Ecto neural progenitor cell (in vitro differentiated cells): ENCODE data around the gene CARMIL1.

Source experiments
- DNase-seq: peaks from one replicate; pipeline ENCODE4 v3.0.0-alpha.2; 2018; ENCODE audit warnings: low spot score

Gene CARMIL1

DNA sequence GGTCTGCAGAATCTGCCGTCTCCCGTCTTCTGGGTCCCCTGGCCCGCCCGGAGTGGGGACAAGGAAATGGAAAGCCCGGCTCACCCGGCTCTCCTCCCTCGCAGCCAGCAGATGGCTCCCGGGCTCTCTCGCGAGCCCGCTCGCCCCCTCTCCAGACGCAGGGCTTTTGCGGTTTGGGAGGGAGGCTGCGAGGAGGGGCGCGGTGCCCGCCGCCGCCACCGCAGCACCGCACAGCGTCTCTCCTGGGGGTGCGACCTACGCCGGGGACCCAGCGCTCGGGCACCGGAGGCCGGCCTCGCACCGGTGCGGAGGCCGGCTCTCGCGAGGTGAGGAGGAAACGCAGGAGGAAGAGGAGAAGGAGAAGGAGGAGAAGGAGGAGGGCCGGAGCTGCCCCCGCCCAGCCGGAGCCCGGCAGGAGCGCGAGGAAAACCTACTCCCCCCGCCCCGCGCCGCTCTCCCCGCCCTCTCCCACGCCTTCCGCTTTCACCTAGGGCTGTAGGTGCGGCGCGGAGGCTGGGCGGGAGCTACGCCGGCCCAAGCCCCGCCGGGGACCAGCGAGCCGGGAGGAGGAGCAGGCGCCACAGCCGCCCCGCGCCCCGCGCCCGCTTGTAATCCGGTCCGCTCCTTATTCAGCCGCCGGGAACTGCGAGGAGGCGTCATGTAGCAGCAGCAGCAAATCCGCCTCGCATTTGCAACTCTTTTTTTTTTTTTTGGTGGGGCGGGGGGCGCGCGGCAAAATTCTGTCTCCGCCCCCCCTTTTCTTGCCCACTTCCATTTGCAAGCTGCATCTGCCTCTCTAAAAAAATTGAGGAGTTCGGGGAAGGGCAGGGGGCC lies at the start of gene CARMIL1:
Gene CARMIL1 (plus strand): TSS at position 461 of the 834 bp plus-strand sequence. CDS start 422 bp downstream, outside the sequence.
- DNase-seq = peak; percentile 87

DNA sequence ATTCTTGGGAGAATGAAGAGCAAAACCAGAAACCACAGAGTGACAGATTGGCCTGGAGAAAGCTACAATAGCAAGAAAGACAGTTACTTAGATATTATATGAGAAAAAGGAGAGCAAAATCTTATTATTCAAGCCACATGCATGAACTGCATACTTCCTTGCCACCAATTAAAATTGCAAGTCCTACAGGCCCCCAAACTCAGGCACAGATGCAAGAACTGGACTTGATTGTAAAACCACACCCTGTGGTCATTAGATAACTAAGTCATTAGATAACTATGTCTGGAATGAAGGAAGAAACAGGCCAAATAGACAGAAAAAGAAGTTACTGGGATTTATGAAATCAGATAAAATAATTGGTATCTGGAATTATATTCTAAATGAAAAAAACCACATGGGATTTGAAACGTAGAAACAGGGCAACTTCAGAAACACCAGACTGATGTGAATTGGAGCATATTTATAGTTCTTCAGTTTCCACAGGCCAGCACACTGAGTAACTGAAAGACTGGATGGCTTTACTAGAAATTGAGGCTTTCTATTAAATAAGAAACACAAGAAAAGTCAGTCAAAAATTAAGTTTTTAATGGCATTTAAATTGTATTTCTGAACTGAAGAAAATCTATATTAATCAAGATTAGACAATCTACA lies 49.4 kb upstream of the CARMIL1 start:
- no peak for DNase-seq

DNA sequence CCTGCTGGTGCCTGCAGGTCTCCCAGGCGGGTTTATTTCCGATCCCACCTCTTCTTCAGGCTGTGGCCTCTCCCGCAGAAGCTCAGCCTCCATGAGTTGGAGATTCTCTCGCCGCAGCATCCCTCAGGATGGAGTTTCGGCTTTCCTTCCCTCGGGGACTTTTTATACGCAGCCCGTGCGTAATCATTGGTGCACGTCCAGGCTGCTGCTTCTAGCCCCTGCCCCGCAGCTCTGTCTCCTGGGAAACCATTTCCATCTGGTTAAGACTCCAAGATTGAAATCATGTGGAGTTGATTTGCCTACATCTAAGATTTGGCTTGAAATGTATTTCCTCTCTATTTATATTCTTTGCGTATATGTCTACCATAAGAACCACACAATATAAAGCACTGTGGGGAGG lies 46.7 kb upstream of the CARMIL1 start:
- no peak for DNase-seq

DNA sequence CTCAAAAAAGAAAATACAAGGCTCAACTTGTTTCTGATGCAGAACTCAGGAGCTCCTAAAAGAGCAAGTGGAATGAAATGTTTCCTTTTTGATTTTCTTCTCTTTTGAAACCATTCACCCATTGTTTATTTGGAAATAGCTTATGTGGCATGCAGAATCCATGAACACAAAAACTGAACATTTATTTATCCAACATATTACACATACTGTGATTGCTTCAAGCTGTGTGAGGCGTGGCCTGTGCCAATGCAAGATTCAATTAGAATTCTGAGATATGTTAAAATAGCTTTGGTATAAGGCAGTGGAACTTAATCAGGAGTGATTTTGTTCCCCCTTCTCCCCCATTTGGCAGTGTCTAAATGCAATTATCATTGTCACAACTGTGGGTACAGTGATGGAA lies 45.9 kb upstream of the CARMIL1 start:
- DNase-seq = no peak

DNA sequence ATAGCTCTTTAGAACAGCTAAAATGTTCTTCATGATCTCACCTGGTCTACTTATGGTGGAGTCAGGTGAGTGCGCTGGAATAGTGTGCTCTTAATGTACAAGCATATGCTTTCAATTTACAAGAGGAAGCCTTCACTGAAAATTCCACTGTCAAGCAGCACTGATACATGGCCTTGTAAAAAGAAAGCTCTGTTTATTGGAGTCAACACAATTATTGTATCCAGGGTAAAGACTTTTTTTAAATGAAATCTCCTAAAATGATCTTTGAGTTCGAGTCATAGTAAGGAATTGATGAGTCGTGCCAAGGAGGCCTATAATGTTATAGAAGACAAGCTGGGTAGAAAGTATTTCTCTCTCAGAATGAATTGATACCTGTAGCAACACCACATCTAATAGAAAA lies 41.6 kb upstream of the CARMIL1 start:
- no peak for DNase-seq

DNA sequence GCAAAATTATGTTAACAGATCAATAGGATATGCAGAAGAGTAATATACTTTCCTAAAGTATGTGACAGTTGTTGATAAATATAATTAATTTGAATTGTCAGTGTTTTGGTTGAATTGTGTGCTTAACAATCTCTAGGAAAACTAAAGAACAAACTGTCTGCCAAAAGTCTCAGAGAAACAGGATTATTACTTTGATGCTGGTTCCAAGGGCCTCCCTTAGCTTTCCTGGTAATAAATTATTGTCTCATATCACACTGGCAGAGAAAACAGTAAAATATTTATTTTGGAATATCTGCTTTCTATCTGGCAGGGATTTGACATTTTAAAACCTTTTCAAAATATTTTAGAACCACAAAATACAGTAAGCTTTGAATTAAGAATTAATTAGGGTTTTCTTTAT lies 40.1 kb upstream of the CARMIL1 start:
- DNase-seq = no peak

DNA sequence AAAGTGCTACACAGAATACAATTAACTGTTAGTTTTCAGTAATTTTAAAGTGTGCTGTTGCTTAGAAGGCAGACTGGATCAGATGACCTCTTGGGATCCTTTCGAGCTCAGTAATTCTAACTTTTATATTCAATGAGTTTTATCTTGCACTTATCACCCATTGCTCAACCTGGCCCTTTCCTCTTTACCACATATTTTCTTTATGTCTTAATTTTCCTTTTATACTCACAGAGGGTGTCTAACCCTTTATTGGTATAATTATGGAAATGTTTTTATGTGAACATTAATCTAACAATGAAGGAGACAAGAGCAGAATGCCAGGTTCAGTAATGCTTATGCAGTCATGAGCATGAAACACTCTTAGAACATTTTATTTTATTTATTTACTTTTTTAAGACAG lies 39.7 kb upstream of the CARMIL1 start:
- DNase-seq = no peak

DNA sequence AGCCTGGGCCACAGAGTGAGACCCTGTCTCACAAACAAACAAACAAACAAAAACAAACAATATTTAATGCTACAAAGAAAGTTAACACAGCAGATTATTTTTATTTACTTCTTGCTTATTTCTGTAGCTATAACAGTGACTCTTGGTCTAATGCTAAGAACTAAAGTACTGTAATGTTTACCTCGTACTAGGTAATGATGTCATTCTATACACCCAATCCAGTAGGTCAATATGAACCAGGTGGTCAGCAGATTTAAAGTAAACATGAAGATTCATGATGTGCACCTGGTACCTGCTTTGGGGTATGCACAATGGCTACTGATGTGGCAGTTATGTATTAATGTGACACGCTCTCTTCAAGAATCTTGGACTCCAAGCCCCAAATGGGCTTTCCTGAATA lies 36.6 kb upstream of the CARMIL1 start:
- DNase-seq = no peak

DNA sequence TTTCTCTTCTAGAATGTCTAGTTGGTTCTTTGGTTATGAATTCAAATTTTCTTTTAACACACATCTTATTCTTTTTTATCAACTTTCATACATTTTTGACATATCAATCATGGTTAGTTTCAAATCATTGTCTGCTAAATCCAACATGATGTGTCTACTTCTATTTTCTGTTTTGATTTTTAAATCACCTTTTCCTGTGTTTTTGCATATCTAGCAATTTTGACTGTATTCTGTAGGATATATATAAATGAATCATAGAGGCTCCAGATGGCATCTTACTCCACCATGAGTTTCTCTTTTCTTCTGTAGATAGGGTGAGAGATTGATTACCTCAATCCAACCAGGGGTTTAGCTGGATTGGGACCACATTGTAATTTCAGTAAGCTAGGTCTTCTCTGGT lies 34.3 kb upstream of the CARMIL1 start:
- no peak for DNase-seq

DNA sequence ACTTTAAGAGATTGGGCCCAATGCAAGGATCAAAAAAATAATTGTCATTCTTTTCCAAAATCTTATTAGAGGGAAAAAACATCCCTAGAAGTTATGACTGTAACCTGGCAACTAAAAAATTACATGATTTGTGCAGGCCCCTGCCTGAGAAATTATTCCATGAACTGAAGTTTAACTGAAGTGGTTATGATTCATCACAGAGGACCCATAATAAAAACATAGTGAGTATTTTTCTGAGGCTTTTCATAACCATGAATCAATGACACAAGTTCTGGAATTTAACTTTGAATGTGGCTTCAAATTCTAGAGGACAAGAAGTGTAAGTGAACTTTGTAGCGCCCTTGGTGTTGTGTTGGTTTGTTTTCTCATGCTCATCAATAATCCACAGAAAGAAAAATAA lies 31.1 kb upstream of the CARMIL1 start:
- DNase-seq = no peak

DNA sequence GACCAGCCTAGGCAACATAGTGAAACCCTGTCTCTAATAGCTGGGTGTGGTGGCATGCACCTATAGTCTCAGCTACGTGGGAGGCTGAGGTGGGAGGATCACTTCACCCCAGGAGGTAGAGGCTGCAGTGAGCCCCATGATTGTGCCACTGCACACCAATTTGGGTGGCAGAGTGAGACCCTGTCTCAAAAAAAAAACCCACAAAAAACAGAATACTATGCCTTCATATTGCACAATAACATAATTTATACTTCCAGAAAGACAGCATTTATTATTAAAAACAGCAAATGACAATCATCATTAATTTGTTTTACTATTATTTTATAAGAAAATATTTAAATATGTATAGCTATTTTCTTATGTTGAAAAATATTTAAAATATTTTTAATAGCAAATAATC lies 30.0 kb upstream of the CARMIL1 start:
- DNase-seq = no peak

DNA sequence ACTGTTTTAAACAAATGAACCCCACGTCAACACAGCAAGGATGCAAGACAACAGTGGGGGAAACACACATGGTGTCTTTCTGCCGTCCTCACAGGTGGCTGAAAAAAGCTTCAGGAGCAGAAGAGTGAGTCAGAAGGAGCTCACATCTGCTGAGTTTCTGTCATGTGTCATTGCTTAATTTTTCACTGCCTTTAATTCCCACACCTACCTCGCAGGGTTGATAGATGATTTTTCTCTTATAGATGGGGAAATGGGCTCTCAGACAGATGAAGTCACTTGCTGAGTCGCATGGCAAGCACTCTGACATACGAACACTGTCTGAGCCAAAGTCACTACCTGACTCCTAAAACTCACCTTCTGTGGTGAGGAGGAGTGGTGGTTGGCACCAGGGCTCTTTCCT lies 28.3 kb upstream of the CARMIL1 start:
- no peak for DNase-seq

DNA sequence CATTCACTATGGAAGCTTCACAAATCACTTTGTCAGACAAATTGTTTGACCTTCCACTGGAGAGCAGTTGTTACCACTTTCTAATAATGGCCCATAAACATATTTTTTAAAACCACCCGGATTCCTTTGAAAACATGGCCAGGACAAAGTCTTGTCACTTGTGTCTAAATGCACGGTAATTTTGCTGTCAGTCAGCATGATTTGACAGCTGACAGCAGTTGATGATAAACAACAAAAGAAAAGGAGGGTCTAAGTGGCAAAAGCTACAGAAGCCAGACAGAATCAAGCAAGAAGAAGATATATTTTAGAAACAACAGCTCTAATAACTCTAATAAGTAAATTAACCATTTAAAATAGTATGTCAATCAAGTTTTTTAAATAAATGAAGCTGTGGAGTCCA lies 27.7 kb upstream of the CARMIL1 start:
- no peak for DNase-seq

DNA sequence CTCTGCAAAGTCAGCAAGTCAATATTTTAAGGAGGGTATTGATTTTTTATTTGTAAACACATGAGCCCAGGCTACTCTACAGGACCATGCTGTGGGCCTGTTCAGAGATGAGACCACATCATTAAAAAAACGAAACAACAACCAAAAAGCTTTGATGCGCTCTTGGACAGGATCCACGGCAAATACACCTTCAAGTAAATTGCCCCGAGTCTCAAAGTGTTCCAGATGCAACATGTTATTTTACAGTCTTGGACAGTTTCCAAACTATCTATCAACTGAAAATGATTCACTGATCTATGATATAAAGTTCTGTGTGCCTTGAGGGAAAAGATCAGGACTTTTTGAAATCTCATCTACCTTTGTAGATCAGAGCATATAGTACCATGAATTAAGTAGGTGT lies 25.8 kb upstream of the CARMIL1 start:
- no peak for DNase-seq

DNA sequence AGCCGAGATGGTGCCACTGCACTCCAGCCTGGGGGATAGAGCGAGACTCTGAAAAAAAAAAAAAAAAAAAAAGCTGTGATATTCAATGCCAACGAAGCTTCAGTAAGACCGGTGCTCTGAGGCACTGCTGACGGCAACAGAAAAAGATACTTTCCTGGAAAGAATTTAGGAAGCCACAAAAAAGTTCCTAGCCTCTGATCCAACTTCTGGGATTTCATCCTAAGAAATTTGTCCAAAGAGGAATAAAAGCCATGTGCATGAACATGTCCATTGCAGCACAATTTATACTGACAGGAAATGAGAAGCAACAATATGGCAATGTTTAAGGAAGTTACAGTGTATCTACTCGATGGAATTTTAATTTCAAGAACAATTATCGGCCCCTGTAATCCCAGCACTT lies 24.5 kb upstream of the CARMIL1 start:
- no peak for DNase-seq

DNA sequence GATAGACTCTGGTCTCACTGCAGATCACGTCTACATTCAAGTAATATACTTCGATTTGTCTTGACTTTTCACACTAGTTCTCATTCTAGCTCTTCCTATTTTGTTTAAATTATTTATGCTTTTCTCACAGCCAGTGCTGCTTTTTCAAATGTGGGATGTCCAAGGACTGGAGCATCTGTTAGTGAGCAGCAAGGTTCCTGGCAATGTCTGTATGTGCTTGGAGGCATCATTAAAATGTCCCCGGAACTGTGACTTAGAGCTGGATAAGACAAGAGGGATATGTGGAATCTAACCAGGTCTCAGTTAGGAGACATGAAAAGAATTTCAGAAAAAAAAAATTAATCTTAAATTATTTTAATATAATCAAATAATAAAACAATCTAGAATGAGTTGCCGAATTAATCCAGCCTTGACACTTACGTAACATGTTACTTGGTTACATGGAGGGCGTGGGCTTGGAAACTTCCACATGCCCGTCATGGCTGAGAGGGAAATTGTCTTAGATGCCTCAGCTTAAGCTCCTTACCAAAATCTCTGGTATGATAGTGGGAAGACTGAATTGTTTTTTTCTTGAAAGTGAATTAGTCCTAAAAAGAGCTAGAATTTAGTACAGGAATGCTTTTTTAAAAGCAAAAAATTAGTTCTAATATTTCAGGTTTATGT lies 21.4 kb upstream of the CARMIL1 start:
- DNase-seq = no peak

DNA sequence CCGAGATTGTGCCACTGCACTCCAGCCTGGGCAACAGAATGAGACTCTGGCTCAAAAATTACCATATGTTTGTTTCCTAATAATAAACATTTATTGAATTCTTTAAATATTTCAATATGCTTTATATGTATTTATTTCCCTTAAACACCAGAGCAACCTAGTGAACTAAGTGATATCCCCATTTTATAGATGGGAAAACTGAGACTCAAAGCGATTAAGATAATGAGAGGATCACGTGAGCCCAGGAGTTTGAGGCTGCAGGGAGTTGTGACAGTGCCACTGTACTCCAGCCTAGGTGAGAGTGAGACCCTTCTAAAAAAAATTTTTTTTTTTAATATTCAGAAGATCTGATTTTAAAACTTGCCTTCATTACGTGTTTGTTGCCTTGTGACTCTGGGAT lies 19.4 kb upstream of the CARMIL1 start:
- no peak for DNase-seq

DNA sequence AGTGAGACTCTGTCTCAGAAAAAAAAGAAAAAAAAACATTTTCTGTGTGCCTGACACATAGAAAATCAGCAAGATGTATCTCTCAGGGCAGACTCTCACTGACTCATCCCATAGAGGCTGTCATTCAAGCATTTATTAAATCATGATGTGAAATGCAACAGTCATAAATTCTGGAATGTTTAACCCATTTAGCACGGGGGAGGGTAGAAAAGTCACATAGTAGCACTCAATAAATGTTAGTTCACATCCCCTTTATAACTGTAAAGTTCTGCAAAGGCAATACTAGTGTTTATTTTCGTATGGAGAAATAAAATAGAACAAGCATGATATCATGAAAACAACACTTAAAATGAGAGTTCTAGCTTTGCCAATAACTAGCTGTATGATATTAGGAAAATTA lies 15.5 kb upstream of the CARMIL1 start:
- DNase-seq = no peak

DNA sequence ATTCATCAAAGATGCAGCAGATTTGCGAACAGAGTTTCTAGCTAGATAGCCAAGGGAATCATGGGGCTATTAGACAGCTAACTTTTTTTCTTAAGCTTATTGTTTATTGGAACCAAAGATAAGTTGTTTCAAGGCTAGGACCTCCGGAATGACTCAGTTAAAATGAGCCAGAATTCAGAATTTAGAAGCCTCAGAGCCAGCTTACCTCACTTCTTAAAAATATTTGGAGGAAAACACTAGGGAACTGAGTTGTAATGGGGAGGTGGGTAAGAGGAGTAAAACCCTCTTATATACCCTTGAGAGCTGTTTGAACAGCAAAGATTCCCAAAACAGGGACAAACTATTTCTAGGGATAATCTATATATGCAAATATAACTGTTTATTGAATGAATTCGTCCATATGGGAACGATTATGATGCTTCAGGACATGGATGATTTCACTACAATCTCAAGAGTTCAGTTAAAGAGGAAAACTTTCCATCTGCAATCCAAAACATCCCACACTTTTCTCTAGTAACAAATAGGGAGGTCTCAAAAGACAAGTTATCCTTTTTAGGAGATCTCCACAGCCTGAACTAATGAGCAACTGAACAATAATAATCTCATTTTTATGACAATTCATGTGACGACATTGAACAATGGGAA lies 12.6 kb upstream of the CARMIL1 start:
- no peak for DNase-seq

DNA sequence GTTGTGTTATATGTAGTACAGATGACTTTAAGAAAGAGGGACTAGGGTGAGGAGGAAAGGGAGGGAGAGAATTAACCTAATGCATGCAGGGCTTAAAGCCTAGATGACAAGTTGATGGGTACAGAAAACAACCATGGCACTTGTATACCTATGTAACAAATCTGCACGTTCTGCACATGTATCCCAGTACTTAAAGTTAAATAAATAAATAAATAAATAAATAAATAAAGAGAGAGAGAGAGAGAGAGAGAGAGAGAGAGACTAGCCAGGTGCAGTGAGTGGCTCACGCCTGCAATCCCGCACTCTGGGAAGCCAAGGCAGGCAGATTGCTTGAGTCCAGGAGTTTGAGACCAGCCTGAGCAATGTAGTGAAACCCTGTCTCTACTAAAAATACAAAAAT lies 11.5 kb upstream of the CARMIL1 start:
- DNase-seq = no peak

DNA sequence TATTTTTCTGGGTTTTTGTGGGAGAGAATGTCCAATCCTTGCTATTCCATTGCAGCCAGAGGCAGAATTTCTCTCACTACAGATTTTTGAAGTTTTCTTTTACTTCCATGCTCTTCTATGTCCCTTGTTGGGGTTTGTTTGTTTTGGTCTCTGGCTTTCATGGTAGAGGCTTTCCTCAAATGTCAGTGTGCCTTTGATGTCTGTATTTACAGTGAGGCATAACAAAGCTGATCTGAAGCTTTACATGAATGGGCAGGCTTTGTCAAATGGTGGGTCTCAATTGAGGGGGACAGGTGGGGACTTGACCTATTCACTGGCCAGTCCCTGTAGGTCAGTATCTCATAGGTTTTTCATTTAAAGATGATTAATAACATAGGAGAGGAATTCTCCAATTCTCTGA lies 8.6 kb upstream of the CARMIL1 start:
- no peak for DNase-seq

DNA sequence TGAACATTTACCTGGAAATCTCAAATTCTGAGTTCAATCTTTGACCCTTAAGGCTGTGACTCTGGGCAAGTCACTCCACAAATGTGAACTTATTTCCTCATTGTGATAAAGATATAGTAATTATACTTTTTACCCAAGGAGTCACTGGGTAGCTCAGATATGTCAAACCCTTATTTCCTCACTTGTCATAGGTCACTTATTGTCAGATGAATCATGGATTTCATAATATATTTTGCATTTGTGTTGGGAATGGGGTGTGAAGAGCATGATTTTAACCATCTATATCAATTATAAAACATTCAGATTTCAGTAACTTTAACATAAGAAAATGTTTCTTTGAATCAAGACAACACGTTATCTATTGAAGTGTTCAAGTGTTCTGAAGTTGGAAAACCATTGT lies 3.7 kb upstream of the CARMIL1 start:
- DNase-seq = no peak

DNA sequence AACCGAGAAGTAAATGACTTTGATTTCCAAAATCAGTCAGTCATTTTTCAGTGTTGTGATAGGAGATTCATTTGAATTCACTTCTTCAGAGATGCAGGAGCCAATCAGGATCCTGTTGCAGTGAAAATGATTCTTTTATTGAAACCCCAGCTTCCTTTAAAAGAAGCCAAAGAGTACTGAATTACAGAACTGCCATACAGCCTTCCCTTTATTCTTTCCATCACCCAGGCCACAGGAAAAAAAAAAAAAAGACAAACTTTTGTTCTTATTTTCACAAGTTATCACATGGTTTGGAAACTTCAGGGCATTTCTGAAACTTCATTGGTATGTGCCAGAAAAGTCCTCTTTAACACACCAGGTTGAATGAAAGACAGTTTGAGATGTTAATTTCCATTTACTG lies 1.8 kb upstream of the CARMIL1 start:
- no peak for DNase-seq
